DMS 273 (cell line): ENCODE results near the gene CBX1.
A peak's percentile ranks its signal among the peaks of the same experiment; 100 is the strongest.
"Not testable (repeated sequence)": the region's sequence is repeated elsewhere in the genome, so short reads cannot be mapped to it uniquely, and the experiment has no call there.

ENCODE experiments used
- DNase-seq: peaks from one replicate; lab custom pipeline; 2025; ENCODE audit not compliant: unreplicated experiment; lab: John Stamatoyannopoulos, UW

The CBX1 gene

DNA sequence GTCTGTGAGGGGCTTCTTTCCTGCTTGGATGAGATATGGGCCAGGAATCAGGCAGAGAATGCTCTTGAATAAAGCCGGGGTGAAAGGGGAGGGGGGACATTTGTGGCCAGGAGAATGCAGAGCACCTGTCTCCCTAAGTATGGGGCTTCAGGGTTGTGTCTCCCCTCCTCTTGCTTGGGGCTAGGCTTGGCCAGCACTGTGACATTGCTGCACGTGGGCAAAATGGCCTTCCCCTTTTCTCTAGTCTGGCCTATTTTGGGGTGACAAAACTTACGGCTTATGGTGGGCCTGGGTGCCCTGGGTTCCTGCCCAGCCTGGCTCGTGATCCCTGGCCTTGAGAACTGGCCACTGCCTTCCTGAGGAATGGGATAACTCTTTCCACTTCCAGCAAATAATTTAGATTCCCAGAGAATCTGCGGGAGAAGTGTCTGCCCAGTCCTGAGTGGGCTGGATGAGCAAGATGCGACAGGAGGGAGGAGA, 47.5 kb downstream of the CBX1 start:
- DNase-seq: no peak

GRCh38 chr17:48052956-48053757, 48.1 kb downstream of the CBX1 start:
- peak; percentile 87 for DNase-seq

DNA sequence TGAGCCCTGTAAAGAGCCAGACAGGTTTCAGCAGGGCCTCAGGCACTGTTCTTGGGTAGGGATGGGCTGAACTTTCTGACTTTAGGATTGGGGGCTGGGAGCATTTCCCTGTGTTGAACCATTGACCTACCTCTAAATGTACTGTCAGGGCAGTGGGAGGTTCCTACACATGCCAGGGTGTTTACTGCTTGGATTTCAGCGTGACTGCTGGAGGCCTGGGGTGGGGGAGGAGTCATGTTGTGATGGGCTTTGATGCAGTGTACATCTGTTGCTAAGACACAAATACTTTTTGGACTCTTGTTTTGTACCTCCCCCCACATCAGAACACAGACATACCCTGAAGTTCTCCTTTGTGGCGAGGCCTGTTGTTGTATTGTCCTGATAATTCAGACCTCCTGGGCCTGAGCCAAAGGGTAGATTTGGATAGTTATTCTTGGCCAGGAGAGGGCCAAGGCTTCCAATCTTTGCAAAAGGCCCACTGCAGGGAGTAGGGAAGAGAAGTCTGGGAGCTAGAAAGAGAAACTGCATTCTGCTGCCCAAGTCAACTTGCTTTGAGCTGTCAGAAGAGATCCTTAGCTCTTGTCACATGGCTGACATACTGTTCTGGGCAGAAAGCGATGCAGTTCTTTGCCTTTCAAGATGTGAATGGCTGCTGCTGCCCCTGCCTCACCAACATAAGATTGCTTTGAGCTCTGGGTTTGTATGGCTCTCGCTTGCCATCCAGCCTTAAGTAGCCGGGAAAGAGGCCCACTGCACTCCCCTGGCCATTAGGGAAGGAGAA, 49.4 kb downstream of the CBX1 start:
- DNase-seq: peak; percentile 72

DNA sequence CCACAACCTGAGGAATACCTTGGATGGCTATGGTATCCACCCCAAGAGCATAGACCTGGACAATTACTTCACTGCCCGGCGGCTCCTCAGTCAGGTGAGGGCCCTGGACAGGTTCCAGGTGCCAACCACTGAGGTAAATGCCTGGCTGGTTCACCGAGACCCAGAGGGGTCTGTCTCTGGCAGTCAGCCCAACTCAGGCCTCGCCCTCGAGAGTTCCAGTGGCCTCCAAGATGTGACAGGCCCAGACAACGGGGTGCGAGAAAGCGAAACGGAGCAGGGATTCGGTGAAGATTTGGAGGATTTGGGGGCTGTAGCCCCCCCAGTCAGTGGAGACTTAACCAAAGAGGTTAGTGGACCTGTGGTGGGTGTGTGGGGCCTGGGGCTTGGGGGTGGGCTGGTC, 50.0 kb downstream of the CBX1 start:
- DNase-seq: no peak

DNA sequence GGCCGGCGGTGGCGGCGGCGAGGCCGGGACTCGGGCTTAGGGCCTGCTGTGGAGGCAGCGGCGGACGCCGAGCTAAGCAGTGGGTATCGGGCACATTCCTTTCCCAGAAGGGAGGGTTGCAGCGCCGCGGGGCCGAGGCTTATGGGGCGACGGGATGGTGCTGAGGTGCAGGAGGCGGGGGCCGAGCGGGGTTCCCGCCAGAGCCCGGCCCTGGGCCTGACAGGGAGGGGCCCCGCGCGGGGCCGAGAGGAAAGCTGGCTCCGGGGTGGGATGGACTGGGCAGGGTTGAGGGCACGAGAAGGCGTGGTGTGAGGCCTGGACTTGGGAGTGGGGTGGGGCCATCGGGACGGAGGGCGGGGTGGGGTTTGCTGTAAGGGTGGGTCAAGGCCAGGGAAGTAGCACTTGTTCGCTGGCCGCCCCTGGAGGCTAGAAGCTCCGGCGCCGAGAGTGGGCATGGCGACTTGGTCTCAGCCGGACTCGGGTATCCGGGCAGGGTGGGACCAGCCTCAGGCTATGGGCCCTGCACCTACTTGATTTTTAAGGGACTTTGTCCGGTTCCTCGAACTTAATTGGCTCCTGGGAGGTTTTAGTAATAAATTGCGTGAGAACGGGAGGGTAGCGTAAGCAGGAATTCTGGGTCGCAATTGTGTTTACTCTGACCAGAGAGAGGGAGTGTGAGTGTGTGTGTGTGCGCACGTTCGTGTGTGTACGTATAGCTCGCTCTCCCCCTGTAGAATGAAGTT, 52.7 kb downstream of the CBX1 start:
- DNase-seq: peak; percentile 90

DNA sequence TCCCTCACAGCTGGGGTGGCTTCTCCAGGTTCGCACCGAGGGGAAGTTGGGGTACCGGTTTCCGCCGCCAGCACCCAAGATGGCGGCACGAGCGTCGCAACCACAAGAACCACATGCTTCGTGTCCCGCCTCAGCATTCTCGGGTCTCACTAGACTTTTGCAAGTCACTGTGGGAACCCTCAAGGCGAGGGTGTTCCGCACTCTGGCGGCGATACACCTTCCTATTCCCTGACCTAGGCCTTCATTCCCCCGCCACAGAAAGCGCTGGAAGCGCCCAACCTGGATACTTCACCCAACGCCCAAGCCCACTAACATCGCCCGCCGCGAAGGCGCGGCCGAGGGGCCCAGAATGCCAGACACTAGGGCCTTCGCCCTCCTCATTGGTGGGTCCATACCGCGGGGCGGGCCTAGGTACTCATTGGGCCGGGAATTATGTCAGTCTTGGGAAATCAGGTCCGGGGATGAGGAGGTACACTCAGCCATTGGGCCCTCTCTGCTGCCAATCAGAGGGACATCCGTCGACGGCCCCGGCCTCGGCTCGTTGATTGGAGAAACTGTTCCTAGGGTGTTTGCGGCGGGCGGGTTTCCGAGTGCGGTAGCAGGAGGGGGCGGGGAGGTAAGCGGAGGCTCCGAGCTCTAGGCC, 53.4 kb downstream of the CBX1 start, which contains the start of gene NFE2L1:
NFE2L1 (plus strand) TSS at position 619 of the 643 bp plus-strand sequence. CDS start 2,760 bp downstream, outside the sequence.
- DNase-seq: peak; percentile 100

GRCh38 chr17:48047113-48047740, 54.1 kb downstream of the CBX1 start:
- peak; percentile 47 for DNase-seq

- no peak for DNase-seq
Observed at GRCh38 chr17:48046296-48046695, 55.0 kb downstream of the CBX1 start.

DNA sequence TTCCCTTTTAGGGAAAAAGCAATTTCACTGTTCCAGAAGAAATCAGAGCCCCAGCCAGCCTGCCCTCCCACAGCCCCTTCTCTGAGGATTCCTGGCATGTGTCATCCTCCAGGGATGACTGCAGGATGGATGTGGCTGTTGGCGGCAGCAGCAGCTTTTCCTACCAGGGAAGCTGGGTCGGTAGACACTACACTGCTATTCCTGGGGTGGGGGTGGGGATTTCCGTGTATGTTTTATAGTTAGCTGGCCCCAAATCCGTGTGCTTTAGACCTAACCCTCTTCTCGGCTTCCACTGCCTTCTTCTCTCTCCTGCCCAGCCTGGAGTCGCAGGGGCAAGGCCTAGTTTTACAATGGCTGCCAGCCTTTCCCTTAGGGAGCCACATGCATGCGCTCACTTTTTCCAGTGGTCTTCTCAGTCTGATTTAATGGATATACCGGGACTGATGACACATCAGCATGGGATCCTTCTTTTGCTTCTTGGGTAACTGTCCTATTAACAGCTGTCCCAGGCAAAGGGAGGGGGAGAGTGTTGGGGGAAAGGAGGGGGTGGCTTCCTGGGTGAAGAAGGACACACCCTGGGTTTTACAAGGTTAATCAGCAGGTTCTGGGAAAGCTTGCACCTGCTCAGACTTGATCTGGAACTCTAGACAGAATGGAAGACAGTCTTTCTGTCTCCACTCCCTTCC, 55.8 kb downstream of the CBX1 start:
- peak; percentile 39 for DNase-seq

DNA sequence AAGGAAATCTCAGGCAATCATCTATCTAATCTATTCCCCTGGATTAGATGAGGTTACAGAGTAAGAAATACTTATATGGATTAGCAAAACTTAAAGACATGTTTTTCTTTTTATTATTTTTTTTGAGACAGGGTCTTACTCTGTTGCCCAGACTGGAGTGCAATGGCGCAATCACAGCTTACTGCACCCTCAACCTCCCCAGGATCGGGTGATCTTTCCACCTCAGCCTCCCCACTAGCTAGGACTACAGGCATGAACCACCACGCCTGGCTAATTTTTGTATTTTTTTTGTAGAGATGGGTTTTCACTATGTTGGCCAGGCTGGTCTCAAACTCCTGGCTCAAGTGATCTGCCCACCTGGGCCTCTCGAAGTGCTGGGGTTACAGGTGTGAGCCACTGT, 56.4 kb downstream of the CBX1 start:
- DNase-seq: no peak

GRCh38 chr17:48043176-48043575, 58.1 kb downstream of the CBX1 start:
- peak; percentile 44 for DNase-seq

DNA sequence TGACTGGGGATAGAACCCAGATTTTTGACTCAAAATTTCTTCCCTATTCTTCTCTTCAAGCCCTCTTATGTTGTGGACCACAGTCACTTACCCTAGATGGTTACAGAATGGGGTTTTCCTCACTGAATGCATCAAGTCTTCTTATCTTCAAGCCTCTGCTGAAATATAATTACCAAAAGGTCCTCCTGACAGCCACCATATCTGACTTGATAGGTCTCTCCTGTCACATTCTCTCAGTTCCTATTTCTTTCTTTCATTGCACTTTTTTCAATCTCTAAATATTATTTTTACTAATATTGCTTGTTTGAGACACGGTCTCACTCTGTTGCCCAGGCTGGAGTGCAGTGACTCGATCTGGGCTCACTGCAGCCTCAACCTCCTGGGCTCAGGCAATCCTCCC, 62.6 kb downstream of the CBX1 start:
- no peak for DNase-seq

DNA sequence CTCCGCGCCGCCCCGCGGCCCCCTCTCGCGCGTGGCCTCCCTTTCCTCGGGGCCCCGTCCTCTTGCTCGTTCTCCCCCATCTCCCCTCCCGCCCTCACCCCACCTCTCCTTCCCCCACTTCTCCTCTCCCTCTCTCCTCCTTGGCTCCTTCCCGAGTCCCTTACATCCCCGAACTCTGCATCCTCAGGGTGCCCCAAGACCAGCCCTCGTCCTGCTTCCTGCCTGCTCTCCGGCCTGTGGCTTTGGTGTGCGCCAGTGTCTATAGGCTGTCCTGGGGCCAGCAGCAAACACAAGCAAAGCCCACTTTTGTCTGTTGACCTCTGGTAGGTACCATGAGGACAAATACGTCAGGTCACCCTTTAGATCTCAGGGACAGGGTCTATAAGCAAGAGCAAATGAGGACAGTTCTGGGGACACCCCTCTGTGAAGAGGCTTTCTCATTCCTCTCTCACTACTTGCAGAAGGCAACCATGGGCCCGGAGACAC, 63.4 kb downstream of the CBX1 start:
- peak; percentile 44 for DNase-seq

GRCh38 chr17:48037036-48037837, 64.0 kb downstream of the CBX1 start, which contains the start of gene COPZ2:
TSS of gene COPZ2 (minus strand) at chr17:48037797. CDS start at chr17:48037777, 20 bp downstream.
- DNase-seq: peak; percentile 57

DNA sequence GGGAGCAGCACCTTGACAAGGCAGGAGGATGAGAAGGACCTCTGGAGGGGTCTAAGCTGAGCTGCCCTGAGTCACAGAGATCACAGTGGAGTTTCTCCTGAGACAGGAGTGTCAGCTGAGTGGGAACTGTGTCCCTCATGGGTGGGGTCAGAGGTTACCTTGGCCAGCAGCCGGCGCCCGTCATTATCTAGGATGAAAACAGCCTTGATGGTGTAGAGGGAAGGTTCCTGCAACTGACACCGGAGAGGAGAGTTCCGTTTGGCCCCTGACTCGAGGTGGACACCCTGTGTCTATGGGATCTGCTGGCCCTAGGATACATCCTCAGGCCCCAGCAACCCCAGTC, 64.6 kb downstream of the CBX1 start:
- no peak for DNase-seq

- not testable (repeated sequence) for DNase-seq
Observed at GRCh38 chr17:48034734-48035133, 66.5 kb downstream of the CBX1 start.

DNA sequence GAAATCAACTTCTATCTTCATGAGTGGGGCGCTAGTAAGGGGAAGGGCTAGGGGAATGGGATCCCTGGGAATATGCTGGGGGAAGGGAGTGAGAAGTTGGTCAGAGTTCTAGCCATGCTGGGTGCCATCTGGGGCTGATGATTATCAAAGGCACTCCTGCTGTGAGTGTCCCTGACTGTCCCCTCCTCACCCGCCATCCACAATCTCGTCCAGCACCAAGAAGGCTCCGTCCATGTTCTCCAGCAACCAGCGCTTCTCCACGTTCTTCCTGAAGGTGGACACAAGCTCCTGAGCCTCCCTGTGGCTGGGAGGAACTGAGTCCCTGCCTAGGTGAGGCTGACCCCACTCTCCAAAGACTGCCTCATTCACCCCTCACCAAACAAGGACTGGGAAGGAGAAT, 69.3 kb downstream of the CBX1 start:
- no peak for DNase-seq

DNA sequence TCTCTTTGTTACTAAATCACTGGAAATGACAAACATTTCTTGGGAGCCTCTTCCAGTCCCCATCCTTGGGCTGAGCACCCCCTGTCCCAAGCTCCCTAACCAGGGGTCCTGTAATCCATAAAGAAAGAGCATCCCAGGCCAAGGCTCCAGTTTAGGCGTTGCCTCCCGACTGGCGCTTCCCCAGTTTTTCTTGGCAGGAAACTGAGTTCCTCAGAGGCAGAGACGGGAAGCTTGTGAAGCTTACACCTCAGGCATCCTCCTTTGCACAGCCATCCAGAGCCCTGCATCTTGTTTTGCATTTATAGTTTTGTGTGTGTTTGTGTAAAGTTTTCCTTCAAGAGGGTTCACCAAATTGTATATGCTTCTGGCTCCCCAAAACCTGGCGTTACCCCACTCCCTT, 70.7 kb downstream of the CBX1 start:
- no peak for DNase-seq

DNA sequence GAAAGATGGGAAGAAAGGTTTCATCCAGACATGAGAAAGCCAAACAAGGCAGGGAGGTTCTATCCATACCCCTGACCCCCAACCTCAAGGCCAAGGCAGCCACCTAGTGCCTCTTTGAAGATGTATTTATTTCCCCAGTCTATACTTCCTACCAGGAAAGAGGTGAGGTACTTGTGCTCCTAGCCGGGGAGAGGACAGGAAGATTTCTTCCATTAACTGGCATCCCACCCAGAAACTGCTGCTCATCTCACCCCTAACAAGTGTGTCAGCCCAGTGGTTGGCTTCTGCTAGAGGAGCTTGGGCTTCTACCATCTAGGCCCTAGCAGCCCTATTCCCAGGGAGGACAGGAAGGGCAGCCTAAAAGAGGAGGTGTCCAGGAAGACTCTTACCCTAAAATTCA, 72.5 kb downstream of the CBX1 start:
- no peak for DNase-seq
